ENCODE data around the gene CDHR3.

DNA sequence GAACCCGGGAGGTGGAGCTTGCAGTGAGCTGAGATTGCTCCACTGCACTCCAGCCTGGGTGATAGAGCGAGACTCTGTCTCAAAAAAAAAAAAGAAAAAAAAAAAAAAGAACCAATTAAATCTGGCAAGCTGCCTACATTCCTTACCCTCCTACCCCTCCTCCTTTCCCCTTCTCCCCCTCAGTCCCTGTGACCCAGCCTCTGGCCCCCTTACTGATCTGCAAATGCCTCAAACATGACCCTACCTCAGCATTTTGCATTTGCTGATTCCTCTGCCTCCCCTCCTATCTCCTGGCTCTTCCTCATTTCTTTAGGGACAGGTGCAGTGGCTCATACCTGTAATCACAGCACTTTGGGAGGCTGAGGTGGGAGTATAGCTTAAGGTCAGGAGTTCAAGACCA, 19.3 kb downstream of the CDHR3 start:
- TF ChIP-seq, protein P1, sequence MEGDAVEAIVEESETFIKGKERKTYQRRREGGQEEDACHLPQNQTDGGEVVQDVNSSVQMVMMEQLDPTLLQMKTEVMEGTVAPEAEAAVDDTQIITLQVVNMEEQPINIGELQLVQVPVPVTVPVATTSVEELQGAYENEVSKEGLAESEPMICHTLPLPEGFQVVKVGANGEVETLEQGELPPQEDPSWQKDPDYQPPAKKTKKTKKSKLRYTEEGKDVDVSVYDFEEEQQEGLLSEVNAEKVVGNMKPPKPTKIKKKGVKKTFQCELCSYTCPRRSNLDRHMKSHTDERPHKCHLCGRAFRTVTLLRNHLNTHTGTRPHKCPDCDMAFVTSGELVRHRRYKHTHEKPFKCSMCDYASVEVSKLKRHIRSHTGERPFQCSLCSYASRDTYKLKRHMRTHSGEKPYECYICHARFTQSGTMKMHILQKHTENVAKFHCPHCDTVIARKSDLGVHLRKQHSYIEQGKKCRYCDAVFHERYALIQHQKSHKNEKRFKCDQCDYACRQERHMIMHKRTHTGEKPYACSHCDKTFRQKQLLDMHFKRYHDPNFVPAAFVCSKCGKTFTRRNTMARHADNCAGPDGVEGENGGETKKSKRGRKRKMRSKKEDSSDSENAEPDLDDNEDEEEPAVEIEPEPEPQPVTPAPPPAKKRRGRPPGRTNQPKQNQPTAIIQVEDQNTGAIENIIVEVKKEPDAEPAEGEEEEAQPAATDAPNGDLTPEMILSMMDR (IDR thresholded peaks at IDR 0.05): no peak
- TF ChIP-seq POLR2A (IDR thresholded peaks at IDR 0.05): no peak
